Upper lobe of left lung (tissue), 6 donors: ENCODE results near the gene MED13L. TPM values are rescaled to one million over a fixed set of nuclear protein-coding genes. Genes with fewer than 3 reads are reported as not detected.
"Not testable (repeated sequence)": the region's sequence is repeated elsewhere in the genome, so short reads cannot be mapped to it uniquely, and the experiment has no call there.

ENCODE experiments used
- ATAC-seq, 2 donors: fragments of 200-7000 bp; cut with Tn5 transposase; one replicate each; pipeline ENCODE4 v1.9.1; 2022; ENCODE audit warnings: mild to moderate bottlenecking in 2 of 2, moderate library complexity in 2 of 2; ENCODE audit not compliant: low FRiP score in 2 of 2
- DNase-seq, 2 donors: peaks; one replicate each; pipeline ENCODE4 v3.0.0-alpha.2; 2019 to 2020
- H3K27ac ChIP-seq, 4 donors: fragments of 200-600 bp; sonication (generic); one replicate each; pipeline ENCODE4 v1.5.1; 2016 to 2019
- H3K27me3 ChIP-seq, 4 donors: fragments of 200-600 bp; sonication (generic); one replicate each; pipeline ENCODE4 v1.5.1; 2017 to 2019
- H3K36me3 ChIP-seq, 4 donors: fragments of 200-600 bp; sonication (generic); one replicate each; pipeline ENCODE4 v1.5.1; 2016 to 2019
- H3K4me1 ChIP-seq, 4 donors: fragments of 200-600 bp; sonication (generic); one replicate each; pipeline ENCODE4 v1.5.1; 2018 to 2019
- H3K4me3 ChIP-seq, 4 donors: fragments of 200-600 bp; sonication (generic); one replicate each; pipeline ENCODE4 v1.5.1; 2017 to 2019; ENCODE audit warnings: mild to moderate bottlenecking in 2 of 4, moderate library complexity in 1 of 4
- H3K9me3 ChIP-seq, 4 donors: fragments of 200-600 bp; sonication (generic); one replicate each; pipeline ENCODE4 v1.5.1; 2018 to 2019
- EP300 ChIP-seq, 4 donors: sonication (generic); formaldehyde crosslinking; IDR thresholded peaks; one replicate each; pipeline ENCODE4 v1.5.1; 2017; ENCODE audit warnings: antibody characterized with exemption in 4 of 4, control low read depth in 2 of 4
- POLR2A ChIP-seq, 4 donors: fragments of 450-650 bp; IDR thresholded peaks; one replicate each; pipeline ENCODE4 v1.5.1; 2016 to 2017; ENCODE audit warnings: antibody characterized with exemption in 4 of 4, mild to moderate bottlenecking in 2 of 4
- POLR2AphosphoS5 ChIP-seq, 2 donors: sonication (generic); formaldehyde crosslinking; IDR thresholded peaks; one replicate each; pipeline ENCODE4 v1.5.1; 2017; ENCODE audit warnings: antibody characterized with exemption in 2 of 2
- WGBS, 2 donors: methylation state at CpG; one replicate each; pipeline ENCODE4 v1.1.5; 2017 to 2018; 5-methylcytosine and 5-hydroxymethylcytosine counted together
- total RNA-seq, 6 donors: library from RNA; depleted of rRNA in 4 of 6; stranded (reverse); fragments of >200 nt in 4 of 6; gene quantifications; one replicate each; pipeline versions ENCODE4 v1.1.0 to v1.2.1, GENCODE V29; 2016 to 2021
- TF ChIP-seq, protein P1 (sequence below), 6 experiments: fragments of 450-650 bp in 4 of 6; fragments of 200-600 bp in 2 of 6; sonication (generic) in 2 of 6; IDR thresholded peaks; one replicate each; pipeline ENCODE4 v1.5.1; 2016 to 2019; ENCODE audit warnings: antibody characterized with exemption in 6 of 6
- donor health status: DM: no; HTN: no; CAD: no; lungs with moderate emphysema.
- donor health status: DM: no; HTN: yes; CAD: no; lungs with severe emphysema.

The MED13L gene
- total RNA-seq, 6 donors from 2014 or later: 96.6 to 178 (median 124) TPM

GRCh38 chr12:116236976-116237375, 40.5 kb downstream of the MED13L start:
- Histone ChIP-seq H3K27ac (no peak overlapping the region), H3K27me3 (no peaks in the 10 kb centered on the region), H3K36me3 (no peaks in the 10 kb centered on the region), H3K4me1 (peaks cover 20 to 46% (median 34%) of the 10 kb centered on the region in 4 donors), H3K4me3 (no peak overlapping the region), H3K9me3 (no peaks in the 10 kb centered on the region)
- peak in 1 of 2 donors; percentile 65 for ATAC-seq
- TF ChIP-seq EP300 (IDR thresholded peaks at IDR 0.05) (no peak), POLR2A (IDR thresholded peaks at IDR 0.05) (no peak), POLR2AphosphoS5 (IDR thresholded peaks at IDR 0.05) (no peak)
- TF ChIP-seq, protein P1, sequence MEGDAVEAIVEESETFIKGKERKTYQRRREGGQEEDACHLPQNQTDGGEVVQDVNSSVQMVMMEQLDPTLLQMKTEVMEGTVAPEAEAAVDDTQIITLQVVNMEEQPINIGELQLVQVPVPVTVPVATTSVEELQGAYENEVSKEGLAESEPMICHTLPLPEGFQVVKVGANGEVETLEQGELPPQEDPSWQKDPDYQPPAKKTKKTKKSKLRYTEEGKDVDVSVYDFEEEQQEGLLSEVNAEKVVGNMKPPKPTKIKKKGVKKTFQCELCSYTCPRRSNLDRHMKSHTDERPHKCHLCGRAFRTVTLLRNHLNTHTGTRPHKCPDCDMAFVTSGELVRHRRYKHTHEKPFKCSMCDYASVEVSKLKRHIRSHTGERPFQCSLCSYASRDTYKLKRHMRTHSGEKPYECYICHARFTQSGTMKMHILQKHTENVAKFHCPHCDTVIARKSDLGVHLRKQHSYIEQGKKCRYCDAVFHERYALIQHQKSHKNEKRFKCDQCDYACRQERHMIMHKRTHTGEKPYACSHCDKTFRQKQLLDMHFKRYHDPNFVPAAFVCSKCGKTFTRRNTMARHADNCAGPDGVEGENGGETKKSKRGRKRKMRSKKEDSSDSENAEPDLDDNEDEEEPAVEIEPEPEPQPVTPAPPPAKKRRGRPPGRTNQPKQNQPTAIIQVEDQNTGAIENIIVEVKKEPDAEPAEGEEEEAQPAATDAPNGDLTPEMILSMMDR (IDR thresholded peaks at IDR 0.05): no peak
- 73 to 76% methylated on average over 3 of the region's 3 CpGs for WGBS, 2 donors
- DNase-seq: no peak

GRCh38 chr12:116236148-116236731, 41.3 kb downstream of the MED13L start:
- Histone ChIP-seq H3K9me3 (no peaks in the 10 kb centered on the region), H3K27ac (peak overlapping the region in 1 of 4 donors; percentile 2), H3K4me1 (peaks cover 15 to 39% (median 33%) of the 10 kb centered on the region in 4 donors), H3K4me3 (no peak overlapping the region), H3K36me3 (no peaks in the 10 kb centered on the region), H3K27me3 (no peaks in the 10 kb centered on the region)
- DNase-seq (peak in 1 of 2 donors; percentile 48), ATAC-seq (peak in 1 of 2 donors; percentile 55)
- no peak for TF ChIP-seq POLR2AphosphoS5 (IDR thresholded peaks at IDR 0.05)
- TF ChIP-seq, protein P1 (IDR thresholded peaks at IDR 0.05): peak; percentile 46 to 80 (median 64)
- WGBS, 2 donors: 9 to 12% methylated on average over 3 of the region's 3 CpGs

- ATAC-seq: not testable (repeated sequence)
- H3K4me1 ChIP-seq: peaks cover 15 to 30% (median 27%) of the 10 kb centered on the region in 4 donors
These were observed 43.3 kb downstream of the MED13L start for GRCh38 chr12:116234148-116234547.

GRCh38 chr12:116233669-116234068, 43.8 kb downstream of the MED13L start:
- WGBS, 2 donors: 63 to 75% methylated on average over 3 of the region's 3 CpGs
- Histone ChIP-seq H3K9me3 (no peaks in the 10 kb centered on the region), H3K27me3 (no peaks in the 10 kb centered on the region), H3K4me3 (no peak overlapping the region), H3K4me1 (peaks cover 15 to 30% (median 27%) of the 10 kb centered on the region in 4 donors), H3K36me3 (no peaks in the 10 kb centered on the region), H3K27ac (no peak overlapping the region)
- DNase-seq: no peak
- no peak for ATAC-seq
- TF ChIP-seq POLR2AphosphoS5 (IDR thresholded peaks at IDR 0.05) (no peak), EP300 (IDR thresholded peaks at IDR 0.05) (no peak), POLR2A (IDR thresholded peaks at IDR 0.05) (no peak)
- TF ChIP-seq, protein P1 (IDR thresholded peaks at IDR 0.05): no peak

More at GRCh38 chr12:116234148-116234547, 43.3 kb downstream of the MED13L start:
- H3K9me3 ChIP-seq, H3K27ac ChIP-seq, DNase-seq, H3K4me3 ChIP-seq, H3K36me3 ChIP-seq, H3K27me3 ChIP-seq: not testable (repeated sequence)
- WGBS, 2 donors: 96 to 97% methylated on average over 5 of the region's 5 CpGs

GRCh38 chr12:116227811-116228210, 49.7 kb downstream of the MED13L start:
- H3K4me3 ChIP-seq: no peak overlapping the region
- 76 to 90% methylated on average over 3 of the region's 3 CpGs for WGBS, 2 donors
- DNase-seq (no peak), ATAC-seq (no peak)
- peaks cover under 1 to 15% (median 10%) of the 10 kb centered on the region in 4 donors for H3K4me1 ChIP-seq
- no peaks in the 10 kb centered on the region for H3K27me3 ChIP-seq
- TF ChIP-seq POLR2AphosphoS5 (IDR thresholded peaks at IDR 0.05): no peak
- no peak for TF ChIP-seq POLR2A (IDR thresholded peaks at IDR 0.05)
- TF ChIP-seq, protein P1 (IDR thresholded peaks at IDR 0.05): no peak
- no peak overlapping the region for H3K27ac ChIP-seq
- no peaks in the 10 kb centered on the region for H3K9me3 ChIP-seq
- no peaks in the 10 kb centered on the region for H3K36me3 ChIP-seq
